Inflammatory macrophage (primary cell): ENCODE measurements around the gene TEX2.
A peak's percentile ranks its signal among the peaks of the same experiment; 100 is the strongest.

Experiments used
- DNase-seq, 2 donors: peaks; one replicate each; pipeline ENCODE4 v3.0.0-alpha.2; 2020 to 2022

TEX2 gene

GRCh38 chr17:64109400-64109799 is 153.7 kb downstream of the TEX2 start:
- DNase-seq, result no peak

DNA sequence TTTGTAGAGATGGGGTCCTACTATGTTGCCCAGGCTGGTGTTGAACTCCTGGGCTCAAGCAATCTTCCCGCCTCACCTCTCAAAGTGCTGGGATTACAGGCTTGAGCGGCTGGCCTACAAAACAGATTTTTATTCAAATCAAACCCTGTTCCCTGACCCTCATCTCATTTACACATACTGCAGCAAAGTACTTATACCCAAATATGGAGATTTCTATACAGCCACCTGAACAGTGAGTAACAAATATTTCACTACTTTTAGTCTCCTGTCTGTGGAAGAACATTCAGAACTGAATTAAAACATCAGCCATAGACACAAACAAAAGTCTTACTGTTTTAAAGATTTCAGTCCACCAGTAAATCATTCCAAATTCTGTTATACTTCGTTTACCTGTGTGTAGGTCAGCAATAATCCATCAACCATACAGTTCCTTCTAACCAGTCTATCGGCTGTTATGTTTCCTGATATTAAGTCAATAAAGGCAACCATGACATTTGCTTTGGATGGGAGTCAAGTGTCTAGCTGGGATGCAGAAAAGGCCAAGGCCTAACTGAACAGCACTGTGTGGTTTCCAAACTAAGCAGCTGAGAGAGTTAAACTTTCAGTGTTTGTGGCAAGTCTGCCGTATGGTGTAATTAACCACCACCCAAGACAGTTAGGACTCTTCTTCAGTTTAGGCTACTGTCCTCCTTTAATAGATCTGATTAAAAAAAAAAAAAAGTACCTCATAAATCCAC is 155.4 kb downstream of the TEX2 start:
- DNase-seq, result no peak

DNA sequence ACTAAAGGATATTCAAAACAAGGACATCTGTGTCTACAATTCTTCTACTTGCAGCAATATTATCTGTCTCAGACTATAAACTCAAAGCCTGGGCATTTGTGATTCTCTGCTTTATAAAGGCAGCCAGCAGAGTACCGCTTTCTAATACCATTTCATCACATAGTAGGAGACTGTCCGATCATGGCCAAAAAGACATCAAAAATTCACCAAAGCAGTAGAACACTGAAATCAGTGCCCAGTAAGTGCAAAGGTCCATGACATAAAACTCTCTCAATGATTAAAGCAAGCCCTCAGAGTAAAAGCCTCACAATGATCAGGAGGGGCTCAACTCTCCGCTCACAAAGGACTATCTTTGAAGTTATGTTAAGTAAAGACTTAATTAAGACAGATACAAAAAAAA is 156.1 kb downstream of the TEX2 start:
- DNase-seq, result no peak

DNA sequence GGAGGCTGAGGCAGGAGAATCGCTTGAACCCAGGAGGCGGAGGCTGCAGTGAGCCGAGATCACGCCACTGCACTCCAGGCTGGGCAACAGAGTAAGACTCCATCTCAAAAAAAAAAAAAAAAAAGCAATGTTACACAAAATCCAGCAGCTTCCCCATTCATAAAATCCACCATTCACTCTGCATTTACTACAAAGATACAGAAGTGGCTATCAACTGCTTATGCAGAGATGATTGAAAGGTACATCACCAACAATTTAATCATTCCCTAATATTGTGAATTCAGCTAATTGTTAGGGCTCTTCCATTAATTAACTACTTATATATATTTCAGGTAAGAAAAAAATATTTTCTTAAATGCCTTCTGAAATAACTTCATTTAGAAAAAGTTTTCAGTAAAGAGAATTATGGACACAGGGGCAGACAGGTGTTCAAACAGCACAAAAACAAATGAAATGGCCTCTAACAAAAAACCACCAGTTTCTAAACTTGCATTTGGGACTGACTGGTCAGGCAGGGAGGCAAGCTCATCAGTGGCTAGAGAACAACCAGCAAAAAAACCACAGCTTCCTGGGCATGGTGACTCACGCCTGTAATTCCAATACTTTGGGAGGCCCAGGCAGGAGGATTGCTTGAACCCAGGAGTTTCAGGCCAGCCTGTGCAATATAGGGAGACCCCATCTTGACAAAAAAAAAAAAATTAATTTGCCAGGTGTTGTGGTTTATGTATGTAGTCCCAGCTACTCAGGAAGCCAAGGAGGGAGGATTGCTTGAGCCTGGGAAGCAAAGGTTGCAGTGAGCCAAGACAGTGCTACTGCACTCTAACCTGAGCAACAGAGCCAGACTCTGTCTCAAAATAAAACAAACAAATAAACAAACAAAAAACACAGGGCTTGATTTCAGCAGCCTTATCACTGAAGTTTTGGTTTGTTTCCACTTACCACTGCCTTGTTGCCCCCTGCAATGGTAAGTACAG is 159.4 kb downstream of the TEX2 start:
- DNase-seq, result peak; percentile 39 to 50

DNA sequence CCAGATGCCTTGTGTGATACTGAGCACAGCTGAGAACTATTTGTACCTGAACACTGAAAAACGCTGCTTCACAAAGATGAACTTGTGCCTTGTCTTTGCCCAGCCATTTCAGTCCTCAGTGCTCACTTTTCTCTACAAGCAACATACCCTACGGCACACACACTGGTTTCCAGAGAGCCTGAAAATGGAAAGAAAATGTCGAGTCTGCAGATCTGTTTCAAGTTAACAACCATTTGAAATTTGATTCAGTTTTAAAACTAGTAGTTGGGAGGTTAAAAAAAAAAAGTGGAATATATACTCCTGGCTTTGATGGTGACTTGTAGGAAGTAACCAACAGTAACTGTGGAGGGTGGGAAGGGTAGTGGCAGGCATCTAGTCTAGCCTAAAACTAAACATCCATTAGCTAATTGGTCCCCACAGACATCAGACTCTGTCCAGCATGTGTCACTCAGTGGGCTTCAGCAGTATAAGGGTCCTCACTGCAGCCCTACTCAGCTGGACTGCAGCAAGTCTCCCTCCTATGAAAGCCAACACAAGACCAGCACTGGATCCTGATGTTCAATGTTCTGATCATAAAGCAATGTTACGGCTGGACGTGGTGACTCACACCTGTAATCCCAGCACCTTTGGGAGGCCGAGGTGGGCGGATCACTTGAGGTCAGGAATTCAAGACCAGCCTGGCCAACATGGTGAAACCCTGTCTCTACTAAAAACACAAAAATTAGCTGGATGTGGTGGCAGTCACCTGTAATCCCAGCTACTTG is 160.3 kb downstream of the TEX2 start:
- DNase-seq, result no peak

DNA sequence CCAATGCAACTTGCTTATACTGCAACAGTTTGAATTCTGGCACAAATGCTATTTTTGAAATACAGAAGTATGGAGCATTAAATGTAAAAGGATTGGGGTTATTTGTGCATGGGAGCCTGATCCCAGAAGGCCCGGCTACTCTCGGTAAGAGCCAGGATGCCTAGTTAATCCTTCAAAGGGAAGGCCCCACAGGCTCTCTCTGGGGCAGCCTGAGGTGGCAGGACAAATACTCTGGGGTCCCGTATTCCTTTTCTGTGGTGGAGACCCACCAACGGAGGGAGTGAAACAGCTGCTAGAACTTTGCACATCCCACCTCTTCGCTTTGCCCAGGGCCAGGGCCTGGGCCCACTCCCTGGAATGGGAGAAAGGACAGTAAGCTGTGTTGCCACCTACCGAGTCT is 163.5 kb downstream of the TEX2 start:
- DNase-seq, result no peak
